HG03457 (cell line): ENCODE results near the gene GNPTG.
"Not testable (repeated sequence)": the region's sequence is repeated elsewhere in the genome, so short reads cannot be mapped to it uniquely, and the experiment has no call there.

Experiments used
- ATAC-seq: cut with Tn5 transposase; IDR thresholded peaks from one replicate; pipeline ENCODE4 v1.9.1; 2021; ENCODE audit warnings: moderate number of reproducible peaks; ENCODE audit not compliant: unreplicated experiment

The GNPTG gene

DNA sequence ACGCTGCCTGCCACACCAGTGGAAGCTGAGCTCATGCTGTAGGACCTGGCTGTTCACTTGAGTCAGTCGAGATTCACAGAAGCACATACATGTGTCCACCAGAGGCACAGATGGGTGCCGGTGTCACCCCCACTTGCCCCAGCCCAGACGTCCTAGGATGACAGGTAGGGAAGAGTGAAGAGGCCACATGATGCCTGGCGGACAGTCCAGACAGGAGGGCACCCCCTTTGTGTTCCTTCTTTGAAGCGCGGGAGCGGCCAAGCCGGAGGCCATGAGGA, 33.5 kb upstream of the GNPTG start:
- no peak for ATAC-seq

DNA sequence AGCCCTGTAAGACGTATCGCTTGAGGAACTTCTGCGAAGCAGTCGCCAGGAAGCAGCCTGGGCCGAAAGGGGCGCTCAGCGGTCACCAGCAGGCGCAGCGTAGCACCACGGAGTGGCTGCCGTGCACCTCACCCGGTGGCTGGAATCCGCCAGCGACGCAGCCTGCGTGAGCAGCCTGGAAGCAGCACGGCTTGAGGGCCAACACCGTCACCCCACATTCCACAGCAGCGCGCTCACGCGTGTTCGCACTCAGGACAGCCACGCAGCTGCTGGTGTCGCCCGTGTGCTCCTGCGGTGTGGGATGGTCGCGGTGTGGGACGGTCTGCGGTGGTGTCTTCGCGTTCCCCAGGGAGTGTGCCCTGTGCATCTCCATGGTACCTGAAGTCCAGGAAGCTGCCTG, 32.7 kb upstream of the GNPTG start:
- ATAC-seq = no peak

DNA sequence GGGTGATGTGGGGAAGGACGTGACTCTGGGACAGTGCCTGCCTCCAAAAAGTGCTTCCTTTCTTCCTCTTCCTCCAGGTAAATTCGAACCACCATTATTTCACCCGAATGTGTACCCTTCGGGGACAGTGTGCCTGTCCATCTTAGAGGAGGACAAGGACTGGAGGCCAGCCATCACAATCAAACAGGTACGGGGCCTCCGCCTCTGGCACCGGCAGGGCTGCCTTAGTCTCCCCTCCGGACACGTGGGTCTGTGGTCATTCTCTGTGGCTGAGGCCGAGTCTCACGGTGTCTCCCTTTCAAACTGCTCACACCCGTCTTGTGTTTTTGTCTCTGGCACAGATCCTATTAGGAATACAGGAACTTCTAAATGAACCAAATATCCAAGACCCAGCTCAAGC, 31.6 kb upstream of the GNPTG start:
- ATAC-seq = no peak

DNA sequence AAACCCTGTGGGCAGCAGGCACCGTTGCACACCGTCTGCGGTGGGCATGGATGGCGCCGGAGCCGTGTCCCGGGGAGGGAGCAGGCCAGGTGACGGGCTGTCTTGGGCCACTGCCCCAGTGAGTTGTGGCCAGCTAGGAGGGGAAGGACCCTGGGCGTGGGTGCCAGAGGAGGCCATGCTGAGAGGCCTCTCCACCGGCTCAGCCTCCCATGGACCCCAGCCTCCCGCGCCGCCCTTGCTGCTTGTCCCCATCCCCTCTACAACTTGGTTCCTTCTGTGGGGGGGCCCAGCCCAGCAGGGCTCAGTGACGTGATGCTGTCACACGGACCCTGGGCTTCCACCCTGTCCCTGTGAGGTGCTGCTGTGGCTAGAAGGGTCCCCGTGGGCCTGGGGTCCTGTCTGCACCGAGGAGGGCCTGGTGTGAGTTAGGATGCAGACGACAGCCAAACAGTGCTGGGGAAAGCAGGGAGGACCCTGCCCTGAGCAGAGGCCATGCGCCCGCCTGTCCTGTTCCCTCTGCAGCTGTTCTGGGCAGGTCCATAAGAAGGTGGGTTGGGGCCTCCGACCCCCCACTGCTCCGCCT, 31.0 kb upstream of the GNPTG start:
- no peak for ATAC-seq

DNA sequence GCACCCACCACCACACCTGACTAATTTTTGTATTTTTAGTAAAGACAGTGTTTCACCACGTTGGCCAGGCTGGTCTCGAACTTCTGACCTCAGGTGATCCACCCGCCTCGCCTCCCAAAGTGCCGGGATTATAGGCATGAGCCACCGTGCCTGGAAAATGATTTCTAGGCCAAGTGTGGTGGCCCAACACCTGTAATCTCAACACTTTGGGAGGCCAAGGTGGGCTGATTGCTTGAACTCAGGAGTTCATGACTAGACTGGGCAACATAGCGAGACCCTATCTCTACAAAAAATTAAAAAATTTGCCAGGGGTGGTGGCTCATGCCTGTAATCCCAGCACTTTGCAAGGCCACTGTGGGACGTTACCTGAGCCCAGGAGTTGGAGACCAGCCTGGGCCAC, 29.3 kb upstream of the GNPTG start:
- no peak for ATAC-seq

DNA sequence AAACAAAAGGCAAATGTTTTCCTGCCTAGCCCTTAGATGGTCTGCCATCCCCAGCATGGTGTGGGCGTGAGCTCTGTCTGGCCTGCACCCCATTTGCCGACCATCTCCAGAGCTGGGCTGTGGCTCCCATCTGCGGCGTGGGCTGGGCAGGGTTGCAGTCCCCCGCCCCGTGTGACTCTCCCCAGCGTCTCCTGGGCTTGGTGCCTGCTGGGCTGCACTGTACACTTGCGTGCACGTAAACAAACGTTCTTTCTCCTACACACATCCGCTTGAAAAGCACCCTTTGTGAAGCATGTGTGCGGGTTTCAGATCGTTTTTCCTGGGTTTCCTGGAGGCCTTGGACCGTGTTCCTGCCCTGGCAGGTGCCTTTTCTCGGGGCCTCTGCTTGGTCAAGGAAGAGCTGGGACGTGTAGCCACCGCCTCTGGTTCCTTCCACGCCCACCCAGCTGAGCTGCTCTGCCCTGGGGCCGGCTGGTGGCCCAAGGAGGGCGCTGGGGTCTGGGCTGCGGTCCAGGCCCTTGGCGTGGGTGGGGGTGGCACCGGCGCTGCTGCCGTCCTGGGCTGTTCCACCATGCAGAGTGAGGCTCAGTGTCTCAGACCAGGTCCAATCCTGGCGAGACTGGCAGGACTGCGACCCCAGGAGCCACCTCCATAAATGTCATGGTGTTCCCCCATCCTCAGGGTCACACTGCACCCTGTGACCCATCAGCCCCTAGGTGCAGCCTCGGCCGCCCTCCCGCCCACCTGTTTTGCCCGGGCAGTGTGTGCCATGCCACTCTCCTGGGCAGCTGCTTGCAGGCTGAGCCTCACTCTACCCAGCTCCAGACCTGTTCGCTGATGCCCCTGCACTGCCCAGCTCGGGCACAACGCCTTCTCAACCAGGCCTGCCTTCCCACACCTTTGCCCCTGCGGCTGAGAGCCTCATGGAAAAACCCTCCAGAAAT, 28.2 kb upstream of the GNPTG start:
- ATAC-seq = no peak

DNA sequence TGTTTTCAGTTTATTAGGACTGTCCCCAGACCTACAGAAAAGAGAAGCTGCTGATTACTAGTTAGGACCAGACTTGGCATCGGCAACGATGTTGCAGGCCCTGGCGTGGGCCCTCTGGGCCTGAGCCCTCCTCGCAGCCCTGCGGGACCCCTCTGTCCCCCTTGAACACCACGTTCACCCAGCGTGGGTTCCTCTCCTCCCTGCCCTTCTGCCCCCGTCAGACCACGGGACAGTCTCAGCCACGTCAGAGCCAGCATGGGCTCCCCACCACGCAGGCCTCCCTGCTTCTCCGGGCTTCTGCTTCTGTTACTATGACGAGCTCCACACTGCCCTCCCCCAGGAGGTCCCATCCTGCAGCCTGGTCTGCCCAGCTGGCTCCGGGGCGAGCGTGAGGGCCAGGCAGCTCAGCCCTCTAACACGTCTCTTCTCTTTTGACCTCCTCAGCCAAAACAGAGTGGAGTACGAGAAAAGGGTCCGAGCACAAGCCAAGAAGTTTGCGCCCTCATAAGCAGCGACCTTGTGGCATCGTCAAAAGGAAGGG, 27.4 kb upstream of the GNPTG start:
- no peak for ATAC-seq

DNA sequence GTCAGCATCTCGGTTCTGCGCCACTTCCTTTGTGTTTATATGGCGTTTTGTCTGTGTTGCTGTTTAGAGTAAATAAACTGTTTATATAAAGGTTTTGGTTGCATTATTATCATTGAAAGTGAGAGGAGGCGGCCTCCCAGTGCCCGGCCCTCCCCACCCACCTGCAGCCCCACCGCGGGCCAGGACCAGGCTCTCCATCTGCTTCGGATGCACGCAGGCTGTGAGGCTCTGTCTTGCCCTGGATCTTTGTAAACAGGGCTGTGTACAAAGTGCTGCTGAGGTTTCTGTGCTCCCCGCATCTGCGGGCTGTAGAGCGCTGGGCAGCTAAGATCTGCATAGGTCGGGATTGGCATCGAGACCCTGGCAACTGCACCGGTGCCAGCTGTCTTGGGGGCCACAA, 26.5 kb upstream of the GNPTG start:
- ATAC-seq = no peak

DNA sequence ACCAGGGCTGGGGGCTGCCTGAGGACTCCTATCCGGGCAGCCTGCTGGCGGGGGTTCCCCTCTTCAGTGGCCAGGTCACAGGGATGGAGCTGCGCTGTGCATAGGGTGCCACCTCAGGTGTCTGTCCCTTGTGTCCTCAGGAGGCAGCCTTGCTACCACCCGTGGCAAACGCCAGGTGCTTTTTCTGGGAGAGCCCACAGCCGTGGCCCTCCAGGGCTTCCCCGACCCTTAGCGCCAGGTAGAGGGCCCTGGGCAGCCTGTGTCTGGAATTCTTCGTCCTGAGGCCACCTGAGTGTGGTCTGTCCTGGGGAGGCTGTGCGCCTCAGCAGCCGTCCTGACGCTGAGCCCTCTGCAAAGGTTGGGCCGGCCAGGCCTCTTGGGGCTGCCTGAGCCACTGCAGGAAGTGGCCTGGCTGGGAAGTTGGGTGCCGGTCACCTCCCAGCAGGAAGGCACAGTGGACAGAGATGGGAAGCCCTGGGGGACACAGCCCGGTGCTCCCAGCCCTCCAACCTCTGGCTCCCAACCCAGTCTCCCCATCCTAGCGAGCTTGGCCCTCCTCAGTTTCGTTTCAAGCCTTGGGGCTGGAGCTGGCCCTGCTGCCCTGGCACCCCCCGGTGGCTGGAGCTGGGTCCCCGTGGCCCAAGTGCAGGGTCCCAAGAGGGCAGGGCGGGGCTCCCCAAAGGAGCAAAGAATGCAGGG, 25.9 kb upstream of the GNPTG start:
- ATAC-seq = no peak

DNA sequence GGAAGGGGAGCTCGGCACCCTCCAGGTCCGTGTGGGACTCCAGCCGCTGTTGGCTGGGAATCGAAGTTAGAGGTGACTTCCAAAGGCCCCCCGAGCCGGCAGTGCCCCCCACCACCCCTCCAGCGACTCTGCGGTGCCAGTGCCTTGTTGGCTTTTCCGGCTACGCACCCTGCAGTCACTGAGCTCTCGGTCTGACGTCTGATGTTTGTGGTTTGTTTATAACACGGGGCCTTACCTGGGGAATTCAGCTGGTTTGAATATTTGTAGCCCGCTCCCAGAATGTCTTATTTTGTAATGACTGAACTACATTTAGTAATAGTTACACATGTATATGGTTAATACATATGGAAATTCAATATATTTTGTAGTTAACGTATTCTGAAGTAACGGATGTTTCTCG, 25.3 kb upstream of the GNPTG start:
- no peak for ATAC-seq

DNA sequence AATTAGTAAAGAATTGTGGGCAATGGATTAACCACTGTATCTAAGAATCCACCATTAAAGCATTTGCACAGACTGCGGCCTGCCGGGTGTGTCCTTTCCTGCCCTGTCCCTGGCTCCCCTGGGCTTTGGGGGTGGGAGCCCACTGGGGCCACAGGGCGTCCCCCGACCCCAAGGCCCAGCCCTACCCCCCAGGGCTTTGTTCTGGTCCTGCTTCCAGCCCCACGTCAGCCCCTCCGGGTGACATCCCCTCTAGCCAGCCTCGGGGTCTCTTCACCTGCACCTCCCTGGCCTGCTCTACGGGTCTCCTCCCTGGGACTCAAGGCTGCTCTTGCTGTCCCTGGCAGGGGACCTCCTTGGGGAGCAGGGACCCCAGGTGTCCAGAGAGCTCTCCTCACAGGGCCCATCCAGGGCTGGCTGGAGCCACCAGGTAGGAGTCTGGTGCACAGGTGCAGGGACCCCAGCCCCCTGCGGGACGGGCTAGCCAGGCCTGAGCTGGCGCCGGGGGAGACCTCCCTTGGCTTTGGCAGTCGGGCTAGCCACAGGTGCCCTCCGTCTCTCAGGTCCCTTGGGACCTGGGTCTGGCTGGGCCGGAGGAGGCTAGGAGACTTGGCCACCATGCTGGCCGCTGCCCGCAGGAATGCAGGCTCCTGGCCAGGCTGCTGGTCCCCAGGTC, 24.6 kb upstream of the GNPTG start:
- no peak for ATAC-seq

DNA sequence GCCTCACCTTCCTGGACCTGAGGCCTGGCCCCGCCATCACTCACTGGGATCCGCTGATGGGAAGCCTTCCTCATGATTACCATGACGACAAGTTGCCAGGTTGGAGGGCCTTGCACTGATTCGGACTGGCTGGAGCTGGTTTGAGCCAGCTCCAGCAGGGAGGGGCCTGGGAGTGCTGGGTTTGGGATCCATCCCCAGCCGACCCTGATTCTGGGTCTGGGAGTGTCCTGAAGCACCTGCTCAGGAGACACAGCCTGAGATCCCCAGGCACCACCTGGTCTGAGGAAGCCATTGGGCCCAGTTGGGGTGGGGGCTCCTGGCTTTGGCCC, 24.1 kb upstream of the GNPTG start:
- no peak for ATAC-seq

DNA sequence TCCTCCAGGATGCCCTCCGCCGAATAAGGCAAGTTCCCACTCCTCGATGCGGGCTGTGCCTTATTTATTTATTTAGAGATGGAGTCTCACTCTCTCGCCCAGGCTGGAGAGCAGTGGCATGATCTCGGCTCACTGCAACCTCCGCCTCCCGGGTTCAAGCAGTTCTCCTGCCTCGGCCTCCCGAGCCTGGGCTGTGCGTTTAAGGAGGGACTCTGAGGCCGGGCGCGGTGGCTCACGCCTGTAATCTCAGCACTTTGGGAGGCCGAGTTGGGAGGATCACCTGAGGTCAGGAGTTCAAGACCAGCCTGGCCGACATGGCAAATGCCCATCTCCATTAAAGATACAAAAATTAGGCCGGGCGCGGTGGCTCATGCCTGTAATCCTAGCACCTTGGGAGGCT, 23.6 kb upstream of the GNPTG start:
- not testable (repeated sequence) for ATAC-seq

DNA sequence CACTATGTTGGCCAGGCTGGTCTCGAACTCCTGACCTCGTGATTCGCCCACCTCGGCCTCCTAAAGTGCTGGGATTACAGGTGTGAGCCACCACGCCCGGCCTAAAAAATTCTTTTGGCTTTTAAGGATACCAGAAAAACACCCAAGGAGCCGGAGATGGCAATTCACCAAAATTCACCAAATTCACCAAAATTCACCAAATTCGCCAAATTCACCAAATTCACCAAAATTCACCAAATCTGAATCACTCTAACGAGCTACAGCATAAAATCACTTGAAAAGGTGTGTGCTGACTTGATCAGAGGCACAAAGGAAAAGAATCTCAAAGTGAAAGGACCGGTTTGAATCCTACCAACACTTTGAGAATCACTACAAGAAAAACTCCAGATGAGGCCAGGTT, 22.8 kb upstream of the GNPTG start:
- ATAC-seq = not testable (repeated sequence)

DNA sequence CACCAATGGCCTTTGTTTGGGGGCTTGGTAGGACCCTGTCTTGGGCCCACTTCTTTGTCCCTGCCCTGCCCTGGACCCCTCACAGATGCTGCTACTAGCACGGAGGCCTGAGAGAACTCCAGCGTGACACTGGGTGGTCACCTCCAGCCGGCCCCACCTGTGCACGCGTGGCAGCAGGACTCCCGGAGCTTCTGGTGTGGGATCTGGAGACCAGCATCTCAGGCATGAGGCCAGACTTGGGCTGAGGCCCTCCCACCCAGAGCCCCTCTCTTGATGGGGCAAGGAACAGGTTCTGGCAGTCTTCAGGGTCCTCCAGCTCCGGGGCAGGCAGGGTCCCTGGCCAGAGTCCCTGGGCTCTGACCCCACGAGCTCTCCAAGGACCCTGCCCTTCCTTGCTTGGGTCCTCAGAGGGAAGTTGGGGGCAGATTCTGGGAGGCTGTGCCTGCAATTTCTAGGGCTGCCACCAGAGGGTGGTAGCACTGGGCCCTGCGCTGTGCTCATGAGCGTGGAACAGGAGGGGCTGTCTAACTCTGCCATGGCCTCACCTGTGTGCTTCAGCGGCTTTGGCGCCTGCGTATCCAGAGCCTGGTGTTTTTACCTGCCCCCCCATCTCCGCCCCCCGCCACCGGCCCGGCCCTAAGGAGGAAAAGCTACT, 21.3 kb upstream of the GNPTG start:
- ATAC-seq = no peak

DNA sequence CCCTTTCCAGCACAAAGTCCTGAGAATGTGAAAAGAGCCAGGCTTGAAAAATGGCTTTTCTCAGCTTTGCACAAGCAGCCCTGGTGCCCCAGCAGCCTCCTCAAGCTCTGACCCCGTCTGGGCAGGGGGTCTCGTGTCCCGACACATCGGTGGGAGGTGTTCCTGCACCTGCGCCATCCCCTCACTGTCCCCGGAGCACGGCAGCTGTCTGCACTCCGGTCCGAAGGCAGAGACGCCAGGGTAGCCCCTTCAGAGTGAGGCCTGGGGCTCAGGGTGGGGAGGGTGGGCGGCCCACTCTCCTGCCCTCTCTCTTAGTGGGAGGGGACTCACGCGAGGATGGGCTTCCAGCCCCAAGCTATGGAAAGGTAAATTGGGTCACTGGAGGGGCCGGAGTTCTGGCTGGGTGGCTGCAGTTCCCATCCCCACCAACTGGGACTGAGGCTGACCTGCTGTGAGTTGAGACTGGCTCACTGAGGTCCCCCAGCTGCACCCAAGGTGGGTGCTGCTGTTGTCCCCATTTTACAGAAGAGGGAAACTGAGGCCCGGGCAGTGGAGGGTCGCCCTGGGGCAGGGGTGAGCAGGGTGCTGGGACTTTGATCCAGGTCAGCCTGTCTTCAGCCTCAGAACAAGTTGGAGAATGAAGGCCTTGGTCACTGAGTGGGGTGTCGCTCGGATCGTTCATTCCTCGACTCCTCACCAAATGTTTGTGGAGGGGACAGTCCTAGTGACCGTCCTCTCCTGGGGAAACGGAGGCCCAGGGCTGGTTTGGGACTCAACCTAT, 20.6 kb upstream of the GNPTG start:
- no peak for ATAC-seq

DNA sequence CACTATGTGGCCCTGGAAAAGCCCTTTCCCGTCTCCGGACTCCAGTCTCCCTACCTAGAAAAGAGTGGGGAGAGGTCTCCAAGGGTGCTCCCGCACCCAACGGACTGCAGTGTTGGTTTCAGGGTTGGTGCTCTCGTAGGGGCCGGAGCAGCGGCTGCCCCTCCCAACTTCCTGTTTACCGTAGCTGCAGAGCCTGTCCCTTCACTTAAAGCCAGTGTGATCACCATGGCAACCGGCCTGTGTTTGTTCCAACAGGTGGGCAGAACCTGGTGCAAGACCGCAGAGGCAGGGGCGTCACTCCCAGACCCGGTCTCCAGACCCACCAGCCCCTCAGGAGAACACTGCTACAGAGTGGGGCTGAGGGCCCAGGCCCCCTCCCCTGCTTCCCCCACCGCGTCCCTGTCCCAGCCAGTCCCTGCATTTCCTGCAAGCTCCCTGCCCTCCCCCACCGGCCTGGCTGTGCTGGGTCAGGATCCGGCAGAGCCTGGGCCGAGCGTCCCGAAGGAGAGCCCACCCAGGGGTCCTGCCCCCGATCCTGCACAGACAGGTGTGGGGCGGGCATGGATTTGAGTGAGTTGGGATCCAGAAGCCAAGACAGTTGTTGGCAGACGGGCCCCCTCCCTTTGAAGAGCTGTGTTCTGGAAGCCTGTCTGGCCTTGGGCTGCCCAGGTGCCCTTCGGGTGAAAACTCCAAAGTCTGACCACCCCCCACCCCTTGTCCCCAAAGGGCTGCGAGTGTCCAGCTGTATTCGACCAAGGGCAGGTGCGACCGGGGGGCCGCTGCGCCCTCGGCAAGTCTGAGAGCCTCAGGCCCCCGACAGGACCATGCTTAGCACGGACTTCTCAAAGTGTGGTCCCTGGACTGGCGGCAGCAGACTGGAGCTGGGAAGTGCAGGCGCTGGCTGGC, 19.8 kb upstream of the GNPTG start:
- no peak for ATAC-seq

DNA sequence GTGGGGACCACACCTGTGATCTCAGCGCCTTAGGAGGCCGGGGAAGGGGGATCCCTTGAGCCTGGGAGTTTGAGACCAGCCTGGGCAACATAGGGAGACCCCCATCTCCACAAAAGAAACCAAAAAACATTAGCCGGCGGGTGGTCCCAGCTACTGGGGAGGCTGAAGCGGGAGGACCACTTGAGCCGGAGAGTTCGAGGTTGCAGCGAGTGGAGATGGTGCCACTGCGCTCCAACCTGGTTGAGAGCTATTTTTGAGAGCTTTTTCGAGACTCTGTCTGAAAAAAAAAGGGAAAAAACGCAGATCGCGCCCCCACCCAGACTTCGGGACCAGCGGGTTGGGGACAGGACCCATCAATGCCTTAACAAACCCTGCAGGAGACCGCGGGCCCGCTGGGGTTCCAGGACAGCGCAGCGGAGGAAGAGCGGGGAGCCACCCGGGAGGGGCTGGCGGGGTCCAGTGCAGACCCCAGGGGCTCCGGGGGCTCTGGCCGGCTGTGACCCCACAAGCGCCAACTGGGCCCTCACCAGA, 19.0 kb upstream of the GNPTG start:
- ATAC-seq = no peak
